Effector memory CD8-positive, alpha-beta T cell (primary cell): ENCODE data around the gene NUAK2.
A peak's percentile ranks its signal among the peaks of the same experiment; 100 is the strongest.
"Not testable (repeated sequence)": the region's sequence is repeated elsewhere in the genome, so short reads cannot be mapped to it uniquely, and the experiment has no call there.

Source experiments
- ATAC-seq: fragments of 150-1000 bp; cut with Tn5 transposase; replicated peaks from 2 replicates; pipeline ENCODE4 v1.10.0; 2021; ENCODE audit warnings: mild to moderate bottlenecking, moderate library complexity
- DNase-seq, 3 experiments: peaks; one replicate each; pipeline ENCODE4 v3.0.0; 2021
- H3K27ac Mint-ChIP-seq, 2 donors: one replicate each; pipeline ENCODE4 v1.8.0; 2022; ENCODE audit warnings: mild to moderate bottlenecking in 2 of 2, mixed read lengths in 2 of 2, moderate library complexity in 2 of 2
- H3K27me3 Mint-ChIP-seq, 2 donors: one replicate each; pipeline ENCODE4 v1.8.0; 2022; ENCODE audit warnings: mixed read lengths in 2 of 2
- H3K36me3 Mint-ChIP-seq: one replicate; pipeline ENCODE4 v1.8.0; 2022; ENCODE audit warnings: mild to moderate bottlenecking, moderate library complexity, mixed read lengths; ENCODE audit not compliant: insufficient read depth
- H3K4me1 Mint-ChIP-seq, 2 donors: one replicate each; pipeline ENCODE4 v1.8.0; 2022; ENCODE audit warnings: low read depth in 2 of 2, mixed read lengths in 2 of 2
- H3K4me3 Mint-ChIP-seq, 2 donors: one replicate each; pipeline ENCODE4 v1.8.0; 2022; ENCODE audit warnings: mild to moderate bottlenecking in 2 of 2, mixed read lengths in 2 of 2, moderate library complexity in 2 of 2
- H3K9me3 Mint-ChIP-seq, 2 donors: one replicate each; pipeline ENCODE4 v1.8.0; 2022; ENCODE audit warnings: mixed read lengths in 2 of 2

Gene NUAK2

DNA sequence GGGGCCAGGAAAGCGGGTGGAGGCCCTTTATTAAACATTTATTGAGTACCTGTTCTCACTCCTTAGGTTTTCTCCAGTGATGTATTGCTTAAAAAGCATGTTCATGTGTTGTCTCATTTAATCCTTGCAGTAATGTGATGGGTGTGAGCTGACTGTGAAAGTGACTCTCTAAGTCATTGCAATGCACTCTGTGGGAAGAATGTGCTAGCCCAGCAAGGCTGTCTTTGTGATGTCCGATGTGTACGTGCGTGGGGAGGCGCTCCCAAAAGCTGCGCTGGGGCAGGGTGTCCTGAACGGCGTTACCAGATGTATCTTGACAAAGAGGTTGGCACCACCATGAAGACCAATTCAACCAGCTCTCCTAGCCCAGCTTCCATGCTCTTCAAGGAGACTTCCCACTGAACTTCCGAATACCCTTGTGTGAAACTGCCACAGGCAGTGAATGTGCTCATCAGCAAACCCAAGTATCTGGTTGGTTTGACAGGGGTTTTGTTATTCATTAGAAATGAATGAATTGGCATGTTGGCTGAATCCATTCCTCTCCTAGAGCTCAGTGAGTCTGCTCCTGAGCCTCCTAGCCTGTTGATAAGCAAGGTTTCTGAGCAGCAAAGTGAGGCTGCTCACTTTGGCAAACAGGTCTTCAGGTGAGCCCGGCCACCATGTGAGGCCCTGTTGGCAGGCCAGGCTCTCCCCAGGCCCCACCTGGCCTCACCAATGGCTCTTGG is 28.0 kb downstream of the NUAK2 start:
- no peak overlapping the region for H3K4me3 Mint-ChIP-seq
- peaks cover 10% of the 10 kb centered on the region for H3K36me3 Mint-ChIP-seq
- peak overlapping the region; percentile 46 to 73 for H3K27ac Mint-ChIP-seq
- ATAC-seq (no peak), DNase-seq (no peak)
- no peaks in the 10 kb centered on the region for H3K27me3 Mint-ChIP-seq
- H3K4me1 Mint-ChIP-seq, result peaks cover 42 to 67% of the 10 kb centered on the region in 2 donors
- H3K9me3 Mint-ChIP-seq, result no peaks in the 10 kb centered on the region

DNA sequence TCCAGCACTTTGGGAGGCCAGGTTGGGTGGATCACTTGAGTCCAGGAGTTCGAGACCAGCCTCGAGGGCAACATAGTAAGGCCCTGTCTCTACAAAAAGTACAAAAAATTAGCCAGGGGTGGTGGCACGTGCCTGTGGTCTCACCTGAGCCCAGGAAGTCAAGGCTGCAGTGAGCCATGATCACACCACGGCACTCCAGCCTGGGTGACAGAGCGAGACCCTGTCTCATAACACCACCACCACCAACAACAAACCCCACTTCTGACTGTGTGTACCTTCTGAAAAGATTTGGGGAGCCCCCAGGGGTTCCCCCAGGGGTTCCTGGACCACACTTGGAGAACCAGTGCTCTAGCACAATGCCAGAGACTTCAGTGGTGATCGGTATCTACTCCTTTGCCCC is 29.9 kb downstream of the NUAK2 start:
- DNase-seq, result no peak
- ATAC-seq, result no peak
- peaks cover 55 to 70% of the 10 kb centered on the region in 2 donors for H3K4me1 Mint-ChIP-seq
- peak overlapping the region; percentile 22 to 38 for H3K27ac Mint-ChIP-seq
- peaks cover 22% of the 10 kb centered on the region for H3K36me3 Mint-ChIP-seq
- no peak overlapping the region for H3K4me3 Mint-ChIP-seq
- H3K27me3 Mint-ChIP-seq, result no peaks in the 10 kb centered on the region
- no peaks in the 10 kb centered on the region for H3K9me3 Mint-ChIP-seq

DNA sequence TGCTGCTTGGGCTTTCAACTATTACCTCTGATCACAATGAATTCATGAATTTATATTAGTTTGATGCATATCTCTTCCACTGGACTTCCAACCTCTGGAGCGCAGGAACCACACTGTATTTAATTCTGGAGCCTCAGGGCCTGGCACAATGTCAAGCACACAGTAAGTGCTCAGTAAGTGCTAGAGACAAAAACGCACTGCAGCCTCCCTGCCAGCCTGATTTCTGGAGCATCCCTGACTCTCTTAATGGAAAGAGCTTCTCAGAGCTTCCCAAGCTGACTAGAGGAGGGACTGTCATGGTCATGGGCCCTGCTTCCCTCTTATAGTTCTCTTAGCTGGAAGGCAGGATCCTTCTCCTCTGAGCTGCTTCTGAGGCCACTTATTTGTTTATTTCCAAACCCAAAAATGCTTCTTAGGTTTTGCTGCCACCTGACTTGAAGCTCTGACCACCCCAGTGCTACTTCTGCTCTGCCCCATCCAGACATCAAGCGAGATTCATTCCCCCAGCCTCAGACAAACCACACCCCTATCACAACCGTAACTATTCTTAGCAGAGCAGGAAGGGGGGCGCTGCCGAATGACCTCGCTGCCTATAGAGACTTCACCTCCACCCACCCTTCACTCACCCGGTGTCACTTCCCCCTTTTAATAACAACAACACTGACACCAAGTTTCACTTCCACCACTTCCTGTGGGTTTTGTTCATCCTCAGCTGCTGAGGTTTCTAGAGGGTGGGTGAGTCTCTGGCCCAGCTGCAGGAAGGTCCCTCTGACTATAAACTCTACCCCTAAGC is 33.6 kb downstream of the NUAK2 start:
- Mint-ChIP-seq H3K9me3 (no peaks in the 10 kb centered on the region), H3K27ac (peak overlapping the region; percentile 98 to 99), H3K4me3 (peak overlapping the region; percentile 85 to 92), H3K36me3 (peaks cover 46% of the 10 kb centered on the region), H3K4me1 (peaks cover 69 to 71% of the 10 kb centered on the region in 2 donors), H3K27me3 (no peaks in the 10 kb centered on the region)
- ATAC-seq (peak; percentile 70), DNase-seq (peak; percentile 82 to 87 (median 83))

DNA sequence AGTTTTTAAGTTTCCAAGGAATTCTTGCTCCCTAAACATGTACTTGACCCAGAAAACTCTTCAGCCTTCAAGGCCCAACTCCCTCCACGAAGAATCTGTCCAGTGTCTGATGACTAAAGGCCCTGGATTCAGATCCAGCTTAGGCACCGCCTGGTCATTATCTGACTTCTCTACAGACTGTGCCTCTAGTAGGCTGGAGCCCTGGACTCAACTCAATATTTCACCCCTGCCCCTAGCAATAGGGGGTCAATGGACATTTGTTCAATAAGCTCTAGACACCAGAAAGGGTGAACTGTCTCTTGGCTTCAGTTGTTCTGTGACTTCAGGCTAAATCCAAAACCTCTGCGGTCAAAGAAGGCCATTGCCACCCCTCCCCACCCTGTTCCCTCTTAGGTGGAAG is 34.5 kb downstream of the NUAK2 start:
- H3K4me3 Mint-ChIP-seq, result peak overlapping the region; percentile 85 to 92
- peaks cover 46% of the 10 kb centered on the region for H3K36me3 Mint-ChIP-seq
- DNase-seq (no peak), ATAC-seq (no peak)
- H3K9me3 Mint-ChIP-seq, result no peaks in the 10 kb centered on the region
- no peaks in the 10 kb centered on the region for H3K27me3 Mint-ChIP-seq
- H3K4me1 Mint-ChIP-seq, result peaks cover 70 to 74% of the 10 kb centered on the region in 2 donors
- peak overlapping the region; percentile 98 to 99 for H3K27ac Mint-ChIP-seq

DNA sequence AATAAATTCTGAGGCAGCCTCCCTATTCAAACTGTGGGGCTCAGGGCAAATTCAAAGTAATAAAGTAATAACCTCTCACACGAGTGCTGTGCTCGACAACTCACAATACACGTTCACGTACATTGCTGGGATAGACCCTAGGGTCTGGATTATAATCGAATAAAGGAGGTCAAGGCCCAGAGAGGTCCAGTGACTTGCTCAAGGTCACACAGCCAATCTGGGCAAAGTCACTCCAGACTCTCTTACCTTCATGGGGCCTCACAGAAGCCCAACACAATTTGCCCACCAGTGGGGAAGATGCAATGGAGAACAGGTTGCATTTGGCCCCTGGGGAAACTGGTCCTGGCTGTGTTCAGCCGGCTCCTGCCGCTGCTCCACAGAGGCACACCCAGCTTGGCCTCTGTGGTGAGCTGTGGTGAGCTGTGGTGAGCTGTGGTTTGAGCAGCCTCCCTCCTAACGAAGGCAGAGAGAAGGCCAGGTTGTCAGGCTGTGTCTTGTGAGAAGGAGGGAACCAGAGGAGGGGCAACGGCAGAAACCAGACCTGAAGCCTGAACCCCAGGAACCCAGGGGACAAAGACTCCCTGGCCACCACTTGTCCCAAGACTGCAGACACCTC is 35.1 kb downstream of the NUAK2 start:
- Mint-ChIP-seq H3K4me3 (peak overlapping the region; percentile 85 to 92), H3K27me3 (no peaks in the 10 kb centered on the region), H3K9me3 (no peaks in the 10 kb centered on the region), H3K4me1 (peaks cover 65 to 70% of the 10 kb centered on the region in 2 donors), H3K27ac (peak overlapping the region; percentile 98 to 99), H3K36me3 (peaks cover 49% of the 10 kb centered on the region)
- ATAC-seq (peak; percentile 25), DNase-seq (peak; percentile 67 to 75 (median 72))

DNA sequence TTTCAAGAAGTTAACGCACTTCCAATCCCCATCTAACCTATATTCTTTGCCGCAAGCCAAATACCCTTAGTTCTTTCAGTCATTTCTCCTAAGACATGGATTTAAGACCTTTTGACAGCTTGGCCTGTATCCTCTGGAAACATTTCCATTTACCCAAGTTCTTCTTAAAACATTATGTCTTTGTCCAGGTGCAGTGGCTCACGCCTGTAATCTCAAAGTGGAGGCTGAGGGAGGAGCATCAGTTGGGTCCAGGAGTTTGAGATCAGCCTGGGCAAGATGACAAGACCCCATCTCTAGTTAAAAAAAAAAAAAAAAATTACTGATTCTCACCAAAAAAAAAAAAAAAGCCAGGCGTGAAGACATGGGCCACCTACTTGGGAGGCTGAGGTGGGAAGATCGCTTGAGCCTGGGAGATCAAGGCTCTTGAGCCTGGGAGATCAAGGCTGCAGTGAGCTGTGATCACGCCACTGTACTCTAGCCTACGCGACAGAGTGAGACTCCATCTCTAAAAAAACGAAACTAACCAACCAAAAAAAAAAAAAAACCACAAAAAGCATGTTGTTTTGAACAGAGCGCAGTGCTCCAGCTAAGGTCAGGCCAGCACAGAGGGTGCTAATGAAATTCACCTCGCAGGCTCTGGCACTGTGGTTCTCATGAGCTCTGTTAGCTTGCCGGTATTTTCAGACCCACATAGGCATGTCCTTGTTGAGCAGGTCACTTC is 36.0 kb downstream of the NUAK2 start:
- Mint-ChIP-seq H3K4me1 (peaks cover 64 to 70% of the 10 kb centered on the region in 2 donors), H3K27ac (peak overlapping the region; percentile 98 to 99), H3K4me3 (peak overlapping the region; percentile 85 to 92), H3K36me3 (peaks cover 48% of the 10 kb centered on the region), H3K27me3 (no peaks in the 10 kb centered on the region), H3K9me3 (no peaks in the 10 kb centered on the region)
- peak; percentile 40 for ATAC-seq
- DNase-seq, result peak; percentile 56 to 63 (median 57)

DNA sequence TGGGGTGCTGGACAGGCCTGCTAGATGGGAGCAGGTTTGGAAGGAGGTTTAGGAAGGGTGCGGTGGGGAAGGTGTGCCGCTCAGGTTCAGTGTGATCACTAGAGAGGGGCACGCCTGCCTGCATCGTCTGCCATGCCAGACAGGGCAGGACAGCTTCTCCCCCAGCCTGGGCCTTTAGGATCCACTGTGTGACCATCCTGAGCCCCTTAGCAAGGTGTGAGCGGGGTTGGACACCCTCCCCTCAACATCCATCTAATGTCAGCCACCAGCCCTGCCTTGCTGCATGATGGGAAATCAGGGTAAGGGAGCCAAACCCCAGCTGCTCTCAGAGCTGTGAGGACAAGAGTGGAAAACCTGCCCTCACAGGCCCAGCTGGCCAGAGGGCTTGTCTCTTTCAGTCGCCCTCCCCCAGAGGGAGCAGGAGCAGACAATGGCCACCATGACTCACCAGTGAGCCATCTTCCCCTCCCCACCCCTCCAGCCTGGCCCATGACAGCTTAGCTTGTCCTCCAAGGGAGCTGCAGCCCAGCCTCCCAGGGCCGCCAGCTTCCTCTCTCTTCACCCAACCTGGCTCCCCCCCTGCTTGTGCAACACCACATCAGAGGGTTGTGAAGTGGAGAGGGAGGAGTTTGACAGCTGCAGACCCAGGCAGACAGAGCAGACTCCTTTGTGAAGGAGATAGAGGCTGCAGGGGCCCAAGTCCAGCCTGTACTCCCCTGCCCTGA is 37.0 kb downstream of the NUAK2 start:
- Mint-ChIP-seq H3K27ac (peak overlapping the region; percentile 98 to 99), H3K9me3 (no peaks in the 10 kb centered on the region), H3K36me3 (peaks cover 45% of the 10 kb centered on the region), H3K4me3 (peak overlapping the region; percentile 85 to 92), H3K27me3 (no peaks in the 10 kb centered on the region), H3K4me1 (peaks cover 63 to 74% of the 10 kb centered on the region in 2 donors)
- DNase-seq (peak; percentile 86 to 89 (median 89)), ATAC-seq (peak; percentile 66)

DNA sequence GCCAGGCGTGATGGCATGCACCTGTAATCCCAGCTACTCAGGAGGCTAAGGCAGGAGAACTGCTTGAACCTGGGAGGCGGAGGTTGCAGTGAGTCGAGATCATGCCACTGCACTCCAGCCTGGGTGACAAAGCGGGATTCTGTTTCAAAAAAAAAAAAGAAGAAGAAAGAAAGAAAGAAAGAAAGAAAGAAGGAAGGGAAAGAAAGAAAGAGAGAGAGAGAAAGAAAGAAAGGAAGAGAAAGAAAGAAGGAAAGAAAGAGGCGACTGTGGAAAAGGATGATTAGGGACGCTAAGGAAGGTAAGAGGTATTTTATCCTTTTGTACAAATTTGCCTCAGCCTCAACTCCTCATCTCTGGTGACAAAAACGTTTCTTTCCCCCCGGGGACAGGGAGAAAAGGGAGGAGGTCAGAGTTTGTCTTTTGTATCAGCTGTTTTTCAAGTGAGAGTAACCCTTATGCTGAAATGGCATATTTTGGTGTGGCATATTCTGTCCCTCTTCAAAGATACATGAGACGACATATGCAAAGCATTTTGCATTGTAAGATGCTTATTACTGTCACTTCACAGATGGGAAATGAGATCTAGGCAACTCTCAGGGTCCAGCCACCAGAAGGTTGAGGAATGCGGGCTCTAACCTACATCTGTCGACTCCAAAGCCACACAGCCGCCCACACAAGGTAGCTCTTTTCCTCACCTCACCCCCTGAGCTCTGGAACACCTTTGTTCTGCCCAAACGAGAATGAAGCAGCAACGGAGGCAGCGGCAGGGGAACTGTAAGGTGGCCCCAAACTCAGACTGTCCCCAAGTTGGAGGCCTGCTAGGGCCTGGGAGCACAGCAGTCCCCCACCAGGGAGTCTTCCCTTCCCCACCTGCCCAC is 38.0 kb downstream of the NUAK2 start:
- Mint-ChIP-seq H3K4me3 (peak overlapping the region; percentile 48 to 63), H3K9me3 (no peaks in the 10 kb centered on the region), H3K4me1 (peaks cover 72 to 73% of the 10 kb centered on the region in 2 donors), H3K27ac (peak overlapping the region; percentile 98 to 99), H3K27me3 (no peaks in the 10 kb centered on the region), H3K36me3 (peaks cover 38% of the 10 kb centered on the region)
- ATAC-seq, result no peak
- no peak for DNase-seq

DNA sequence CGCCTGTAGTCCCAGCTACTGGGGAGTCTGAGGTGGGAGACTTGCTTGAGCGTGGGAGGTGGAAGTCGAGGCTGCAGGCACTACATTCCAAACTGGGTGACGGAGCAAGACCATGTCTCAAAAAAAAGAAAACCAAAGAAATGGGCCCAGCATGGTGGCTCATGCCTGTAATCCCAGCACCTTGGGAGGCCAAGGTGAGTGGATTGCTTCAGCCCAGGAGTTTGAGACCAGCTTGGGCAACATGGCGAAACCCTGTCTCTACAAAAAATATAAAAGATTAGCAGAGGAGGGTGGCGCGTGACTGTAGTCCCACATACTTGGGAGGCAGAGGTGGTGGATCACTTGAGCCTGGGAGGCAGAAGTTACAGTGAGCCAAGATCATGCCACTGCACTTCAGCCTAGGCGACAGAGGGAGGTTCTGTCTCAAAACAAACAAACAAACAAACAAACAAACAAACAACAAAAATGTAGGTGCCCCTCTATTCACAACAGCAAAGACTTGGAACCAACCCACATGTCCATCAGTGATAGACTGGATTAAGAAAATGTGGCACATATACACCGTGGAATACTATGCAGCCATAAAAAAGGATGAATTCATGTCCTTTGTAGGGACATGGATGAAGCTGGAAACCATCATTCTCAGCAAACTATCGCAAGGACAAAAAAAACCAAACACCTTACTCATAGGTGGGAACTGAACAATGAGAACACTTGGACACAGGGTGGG is 40.7 kb downstream of the NUAK2 start:
- ATAC-seq, H3K27me3 Mint-ChIP-seq, H3K4me3 Mint-ChIP-seq, H3K9me3 Mint-ChIP-seq, DNase-seq: not testable (repeated sequence)
- Mint-ChIP-seq H3K27ac (peak overlapping the region in 1 of 2 donors; percentile 52), H3K4me1 (peaks cover 50 to 52% of the 10 kb centered on the region in 2 donors), H3K36me3 (peaks cover 19% of the 10 kb centered on the region)

DNA sequence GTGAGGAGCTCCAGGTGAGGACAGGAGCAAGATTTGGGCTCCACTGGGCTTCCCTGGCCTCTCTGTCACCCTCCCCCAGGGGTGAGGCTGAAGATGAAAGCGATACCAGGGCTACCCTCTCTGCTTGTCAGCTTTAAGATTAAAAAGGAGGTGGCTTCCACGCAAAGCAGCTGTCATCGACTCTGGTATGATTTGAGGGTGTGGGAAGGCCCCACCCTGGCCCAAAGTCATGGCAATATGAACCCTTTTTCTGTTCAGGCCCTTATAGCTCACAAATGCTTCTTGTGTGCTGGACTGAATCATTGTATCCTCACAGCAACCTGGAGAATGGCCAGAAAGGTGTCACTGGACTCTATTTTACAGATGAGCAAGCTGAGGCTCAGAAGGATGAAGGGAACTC is 41.6 kb downstream of the NUAK2 start:
- ATAC-seq, result no peak
- peaks cover 49 to 50% of the 10 kb centered on the region in 2 donors for H3K4me1 Mint-ChIP-seq
- H3K36me3 Mint-ChIP-seq, result peaks cover 11% of the 10 kb centered on the region
- no peak for DNase-seq
- no peaks in the 10 kb centered on the region for H3K27me3 Mint-ChIP-seq
- no peaks in the 10 kb centered on the region for H3K9me3 Mint-ChIP-seq
- H3K27ac Mint-ChIP-seq, result peak overlapping the region in 1 of 2 donors; percentile 52
- peak overlapping the region in 1 of 2 donors; percentile 19 for H3K4me3 Mint-ChIP-seq

DNA sequence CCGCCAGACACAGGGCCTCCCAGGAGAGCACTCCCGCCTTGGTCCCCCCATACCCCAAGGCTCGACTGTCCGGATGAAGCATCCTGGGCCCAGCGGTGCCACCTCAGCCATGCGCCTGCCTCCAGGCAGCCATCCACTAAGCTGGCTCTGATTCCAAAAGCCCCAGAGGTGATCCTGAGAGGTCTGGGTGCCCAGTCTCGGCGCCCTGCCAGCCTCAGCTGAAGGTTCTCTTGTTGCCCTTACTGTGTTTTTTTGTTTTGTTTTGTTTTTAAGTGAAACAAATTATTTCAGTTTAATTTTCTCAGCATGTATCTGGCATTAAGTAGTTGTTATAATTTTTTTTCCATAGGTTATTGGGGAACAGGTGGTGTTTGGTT is 44.9 kb downstream of the NUAK2 start:
- Mint-ChIP-seq H3K27ac (no peak overlapping the region), H3K9me3 (no peaks in the 10 kb centered on the region), H3K36me3 (peaks cover 7% of the 10 kb centered on the region), H3K4me3 (no peak overlapping the region), H3K4me1 (peaks cover 32 to 39% of the 10 kb centered on the region in 2 donors), H3K27me3 (no peaks in the 10 kb centered on the region)
- DNase-seq (no peak), ATAC-seq (no peak)
